Peyer's patch (tissue), 4 donors: ENCODE data around the gene ARMH4. TPM values are rescaled to one million over a fixed set of nuclear protein-coding genes. Genes with fewer than 3 reads are reported as not detected.

Source experiments
- DNase-seq, 3 donors: peaks; one replicate each; pipeline ENCODE4 v3.0.0-alpha.2; 2017 to 2019
- H3K27ac ChIP-seq, 4 donors: fragments of 200-600 bp; sonication (generic); one replicate each; pipeline ENCODE4 v1.5.1; 2016 to 2019
- H3K27me3 ChIP-seq, 2 donors: fragments of 200-600 bp; sonication (generic); one replicate each; pipeline ENCODE4 v1.5.1; 2019
- H3K36me3 ChIP-seq, 3 donors: fragments of 200-600 bp; sonication (generic); one replicate each; pipeline ENCODE4 v1.5.1; 2016 to 2019
- H3K4me1 ChIP-seq, 4 donors: fragments of 200-600 bp; sonication (generic); one replicate each; pipeline ENCODE4 v1.5.1; 2016 to 2019
- H3K4me3 ChIP-seq, 4 donors: fragments of 200-600 bp; sonication (generic); 1 replicate in 3 of 4; 2 replicates in 1 of 4; pipeline ENCODE4 v1.5.1; 2016 to 2019; ENCODE audit warnings: mild to moderate bottlenecking in 1 of 4
- H3K9me3 ChIP-seq, 4 donors: fragments of 200-600 bp; sonication (generic); one replicate each; pipeline ENCODE4 v1.5.1; 2016 to 2019; ENCODE audit warnings: mild to moderate bottlenecking in 1 of 4
- POLR2A ChIP-seq, 2 donors: fragments of 450-650 bp; IDR thresholded peaks; one replicate each; pipeline ENCODE4 v1.5.1; 2017; ENCODE audit warnings: antibody characterized with exemption in 2 of 2, mild to moderate bottlenecking in 2 of 2, moderate library complexity in 2 of 2
- total RNA-seq, 4 donors: library from RNA; depleted of rRNA; stranded (reverse); fragments of >200 nt; gene quantifications; one replicate each; pipeline ENCODE4 v1.1.0, GENCODE V29; 2016
- TF ChIP-seq, protein P1 (sequence below), 6 experiments: fragments of 450-650 bp in 4 of 6; fragments of 200-600 bp in 2 of 6; sonication (generic) in 1 of 6; IDR thresholded peaks; one replicate each; pipeline ENCODE4 v1.5.1; 2017 to 2019; ENCODE audit warnings: antibody characterized with exemption in 6 of 6, mild to moderate bottlenecking in 3 of 6, moderate library complexity in 1 of 6

Gene ARMH4
- total RNA-seq, 4 donors from 2014 or later: 0.18 to 3.2 (median 1.4) TPM

DNA sequence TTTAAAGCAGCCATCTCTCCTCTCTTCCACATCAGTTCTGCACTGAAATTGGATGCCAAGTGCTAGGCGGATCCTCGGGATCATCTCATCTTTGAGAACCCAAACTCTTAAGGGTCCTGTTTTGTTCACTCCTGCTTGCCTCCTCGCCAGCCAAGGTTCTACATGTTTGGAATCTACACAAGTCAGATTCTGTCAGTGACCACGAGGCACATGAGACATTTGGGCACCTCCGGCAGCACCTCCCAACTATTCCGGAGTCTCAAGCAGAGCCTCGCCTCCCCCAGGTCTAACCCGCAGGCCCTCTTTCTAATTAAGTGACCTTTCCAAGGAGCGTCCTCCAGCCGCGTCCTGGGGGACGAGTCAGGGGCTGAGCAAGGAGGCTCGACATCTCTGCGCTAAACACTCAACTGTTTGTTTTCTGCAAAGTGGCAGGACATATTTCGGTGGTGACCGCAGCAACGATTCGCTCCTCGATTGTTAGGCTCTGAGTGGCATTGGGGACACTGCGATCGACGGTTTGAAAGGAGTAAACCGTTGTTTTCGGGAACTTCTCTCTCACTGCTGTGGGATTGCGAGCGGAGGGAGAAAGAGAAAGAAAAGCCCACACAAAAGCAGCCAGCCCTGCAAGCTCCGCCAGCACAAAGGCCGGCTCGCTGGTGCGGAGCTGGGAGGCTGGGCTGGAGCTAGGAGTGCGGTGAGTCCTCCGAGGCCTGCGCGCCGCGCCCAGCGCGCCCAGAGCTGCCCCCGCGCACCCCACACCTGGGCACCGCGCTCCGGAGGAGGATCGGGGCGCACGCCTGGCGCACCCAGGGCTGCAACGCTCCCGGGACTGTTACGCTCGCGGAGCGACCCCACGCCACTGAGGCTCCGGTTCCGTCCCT is 640 bp downstream of the ARMH4 start:
- peak overlapping the region; percentile 55 to 82 (median 70) for H3K4me3 ChIP-seq
- no peaks in the 10 kb centered on the region for H3K36me3 ChIP-seq
- H3K4me1 ChIP-seq: peaks cover 0 to 6% (median 0%) of the 10 kb centered on the region in 4 donors
- H3K9me3 ChIP-seq: no peaks in the 10 kb centered on the region
- H3K27me3 ChIP-seq: no peaks in the 10 kb centered on the region
- no peak for DNase-seq
- TF ChIP-seq, protein P1, sequence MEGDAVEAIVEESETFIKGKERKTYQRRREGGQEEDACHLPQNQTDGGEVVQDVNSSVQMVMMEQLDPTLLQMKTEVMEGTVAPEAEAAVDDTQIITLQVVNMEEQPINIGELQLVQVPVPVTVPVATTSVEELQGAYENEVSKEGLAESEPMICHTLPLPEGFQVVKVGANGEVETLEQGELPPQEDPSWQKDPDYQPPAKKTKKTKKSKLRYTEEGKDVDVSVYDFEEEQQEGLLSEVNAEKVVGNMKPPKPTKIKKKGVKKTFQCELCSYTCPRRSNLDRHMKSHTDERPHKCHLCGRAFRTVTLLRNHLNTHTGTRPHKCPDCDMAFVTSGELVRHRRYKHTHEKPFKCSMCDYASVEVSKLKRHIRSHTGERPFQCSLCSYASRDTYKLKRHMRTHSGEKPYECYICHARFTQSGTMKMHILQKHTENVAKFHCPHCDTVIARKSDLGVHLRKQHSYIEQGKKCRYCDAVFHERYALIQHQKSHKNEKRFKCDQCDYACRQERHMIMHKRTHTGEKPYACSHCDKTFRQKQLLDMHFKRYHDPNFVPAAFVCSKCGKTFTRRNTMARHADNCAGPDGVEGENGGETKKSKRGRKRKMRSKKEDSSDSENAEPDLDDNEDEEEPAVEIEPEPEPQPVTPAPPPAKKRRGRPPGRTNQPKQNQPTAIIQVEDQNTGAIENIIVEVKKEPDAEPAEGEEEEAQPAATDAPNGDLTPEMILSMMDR (IDR thresholded peaks at IDR 0.05): no peak
- TF ChIP-seq POLR2A (IDR thresholded peaks at IDR 0.05): no peak
- peak overlapping the region in 3 of 4 donors; percentile 25 to 66 (median 30) for H3K27ac ChIP-seq

DNA sequence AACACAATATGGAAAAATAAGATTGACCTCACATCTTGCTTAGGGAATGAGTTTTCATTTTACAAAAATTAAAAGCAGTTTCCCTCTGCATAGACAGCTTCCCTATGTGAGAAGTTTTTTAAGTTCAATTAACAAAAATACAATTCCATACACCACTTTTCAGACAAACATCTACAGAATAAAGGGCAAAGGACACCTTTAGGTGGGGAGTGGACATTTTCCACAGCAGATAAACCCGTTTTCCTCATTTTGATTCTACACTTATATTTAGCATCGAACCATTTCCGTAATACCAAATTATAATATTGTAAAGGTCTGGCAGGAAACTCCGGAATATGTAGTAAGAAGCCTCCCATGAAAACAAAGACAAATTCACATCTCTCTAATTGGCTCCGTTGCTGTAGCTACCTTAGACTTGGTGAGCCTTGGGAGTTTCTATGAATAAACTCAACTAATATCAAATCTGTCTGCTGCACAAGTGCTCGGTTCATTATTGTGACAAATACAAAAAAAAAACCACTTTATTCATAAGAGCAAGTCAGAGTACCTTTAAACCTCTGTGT is 1.7 kb downstream of the ARMH4 start:
- H3K4me1 ChIP-seq: peaks cover 0 to 6% (median 0%) of the 10 kb centered on the region in 4 donors
- no peaks in the 10 kb centered on the region for H3K36me3 ChIP-seq
- no peaks in the 10 kb centered on the region for H3K27me3 ChIP-seq
- TF ChIP-seq POLR2A (IDR thresholded peaks at IDR 0.05): no peak
- TF ChIP-seq, protein P1 (IDR thresholded peaks at IDR 0.05): no peak
- DNase-seq: no peak
- no peaks in the 10 kb centered on the region for H3K9me3 ChIP-seq
- H3K4me3 ChIP-seq: no peak overlapping the region
- no peak overlapping the region for H3K27ac ChIP-seq

DNA sequence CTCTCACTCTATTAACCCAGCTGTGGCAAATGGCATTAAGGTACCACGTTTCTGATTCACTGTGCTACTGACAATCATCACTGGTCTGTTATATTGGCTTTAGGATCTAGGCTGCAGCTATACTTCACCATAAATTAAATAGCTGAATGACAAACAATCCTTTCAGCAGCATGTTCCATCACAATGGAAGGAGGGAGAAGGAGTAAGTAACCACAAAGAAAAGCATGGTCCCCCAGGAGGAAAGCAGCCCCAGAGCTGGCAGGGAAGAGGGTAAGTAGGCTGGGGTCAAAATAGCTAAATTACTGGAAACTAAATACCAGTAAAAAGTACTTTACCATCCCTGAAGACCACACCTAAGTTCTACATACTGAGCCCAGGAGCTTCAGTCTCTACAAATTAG is 2.8 kb downstream of the ARMH4 start:
- H3K27me3 ChIP-seq: no peaks in the 10 kb centered on the region
- H3K4me3 ChIP-seq: no peak overlapping the region
- H3K9me3 ChIP-seq: no peaks in the 10 kb centered on the region
- no peaks in the 10 kb centered on the region for H3K36me3 ChIP-seq
- no peak for DNase-seq
- H3K4me1 ChIP-seq: peaks cover 0 to 6% (median 0%) of the 10 kb centered on the region in 4 donors
- TF ChIP-seq, protein P1 (IDR thresholded peaks at IDR 0.05): no peak
- TF ChIP-seq POLR2A (IDR thresholded peaks at IDR 0.05): no peak
- no peak overlapping the region for H3K27ac ChIP-seq

DNA sequence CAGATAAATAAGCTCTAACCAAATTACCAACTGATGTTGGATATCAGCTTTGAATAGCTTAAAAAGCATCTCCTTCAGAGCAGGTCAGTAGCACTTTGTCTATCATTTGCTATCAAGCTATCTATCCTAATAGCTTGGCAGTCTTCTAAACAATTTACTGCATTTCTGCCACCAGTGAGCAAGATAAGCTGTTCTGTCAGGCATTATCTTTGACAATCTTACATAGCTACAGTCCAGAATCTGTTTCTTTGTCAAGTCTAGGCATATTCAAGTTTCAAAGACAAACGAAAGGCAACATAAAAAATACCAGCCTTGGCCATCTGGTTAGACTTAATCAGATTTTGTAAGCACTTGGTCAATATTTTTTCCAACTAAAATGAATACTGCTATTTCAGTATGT is 5.6 kb downstream of the ARMH4 start:
- DNase-seq: no peak
- TF ChIP-seq, protein P1 (IDR thresholded peaks at IDR 0.05): no peak
- no peak for TF ChIP-seq POLR2A (IDR thresholded peaks at IDR 0.05)

DNA sequence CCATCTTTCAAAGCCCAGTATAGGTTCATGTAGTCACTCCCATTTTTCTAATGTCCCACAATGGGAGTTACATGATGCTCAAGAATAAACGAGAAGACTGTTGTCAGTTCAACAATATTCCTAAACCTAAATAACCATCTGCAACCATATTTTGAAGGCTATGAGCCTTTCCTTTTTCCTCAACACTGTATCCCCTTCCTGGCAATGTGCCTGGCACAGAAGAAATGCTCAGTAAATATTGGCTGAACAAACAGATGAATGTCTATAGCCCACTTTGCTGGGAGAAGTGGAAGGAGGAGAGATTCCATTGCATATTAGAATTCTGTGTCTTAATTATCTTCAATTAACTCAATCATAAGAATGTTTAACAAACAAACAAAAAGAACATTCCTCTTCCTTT is 6.1 kb downstream of the ARMH4 start:
- no peaks in the 10 kb centered on the region for H3K36me3 ChIP-seq
- no peak for DNase-seq
- H3K4me1 ChIP-seq: no peaks in the 10 kb centered on the region
- no peak overlapping the region for H3K4me3 ChIP-seq
- H3K9me3 ChIP-seq: no peaks in the 10 kb centered on the region
- TF ChIP-seq, protein P1 (IDR thresholded peaks at IDR 0.05): no peak
- no peak for TF ChIP-seq POLR2A (IDR thresholded peaks at IDR 0.05)
- no peaks in the 10 kb centered on the region for H3K27me3 ChIP-seq
- H3K27ac ChIP-seq: no peak overlapping the region

More for the DNA sequence above, 5.6 kb downstream of the ARMH4 start:
- H3K36me3 ChIP-seq: no peaks in the 10 kb centered on the region
- no peak overlapping the region for H3K4me3 ChIP-seq
- no peak overlapping the region for H3K27ac ChIP-seq
- H3K9me3 ChIP-seq: no peaks in the 10 kb centered on the region
- H3K27me3 ChIP-seq: no peaks in the 10 kb centered on the region
- H3K4me1 ChIP-seq: no peaks in the 10 kb centered on the region
